HG03378 (cell line): ENCODE results near the gene CMTM5.
"Not testable (repeated sequence)": the region's sequence is repeated elsewhere in the genome, so short reads cannot be mapped to it uniquely, and the experiment has no call there.

ENCODE experiments used
- ATAC-seq: cut with Tn5 transposase; IDR thresholded peaks from one replicate; pipeline ENCODE4 v1.9.1; 2021; ENCODE audit warnings: mild to moderate bottlenecking, moderate library complexity; ENCODE audit not compliant: unreplicated experiment

The CMTM5 gene

DNA sequence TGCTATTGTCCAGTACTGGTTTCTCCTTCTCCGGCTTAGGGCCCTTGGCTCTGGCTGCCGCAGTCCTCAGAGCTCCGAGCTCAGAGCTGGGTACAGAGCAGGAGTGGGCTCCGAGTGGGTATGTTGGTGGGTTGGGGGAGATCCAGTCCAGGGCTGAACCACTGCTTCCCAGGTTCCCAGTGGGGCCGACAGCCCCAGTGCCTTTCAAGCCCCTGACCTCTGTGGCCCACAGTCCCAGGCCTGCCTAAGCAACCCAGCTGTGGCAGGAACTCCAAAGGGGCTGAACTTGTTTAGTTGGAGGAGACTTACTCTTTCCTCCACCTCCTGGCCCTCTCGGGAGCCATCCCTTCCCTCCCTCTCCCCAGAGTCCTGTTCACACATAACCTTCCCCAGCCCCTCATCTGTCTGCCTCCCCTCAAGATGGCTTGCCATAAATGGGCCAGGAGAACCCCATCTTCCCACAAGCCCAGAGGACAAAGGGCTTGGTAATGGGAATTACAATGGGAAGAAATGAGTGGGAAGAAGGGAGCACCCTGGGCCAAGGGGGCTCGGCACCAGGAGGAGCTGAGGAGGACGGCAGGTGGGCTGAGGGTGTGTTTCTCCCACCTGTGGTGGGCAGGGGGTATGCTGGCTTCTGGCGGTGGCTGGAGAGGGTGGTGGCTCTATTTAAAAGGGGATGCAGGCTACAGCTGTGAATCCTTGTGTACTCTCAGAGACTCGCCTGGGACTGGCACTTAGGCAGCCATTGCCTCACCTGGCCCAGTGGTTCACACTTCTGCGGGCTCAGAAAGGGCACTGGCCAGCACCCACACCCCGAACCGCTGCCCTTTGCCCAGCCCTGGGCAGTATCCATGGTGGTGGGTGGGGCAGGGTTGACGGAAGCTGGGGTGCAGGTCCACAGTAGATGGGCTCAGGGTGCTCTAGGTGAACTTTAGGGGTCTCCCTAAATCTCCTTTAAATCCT lies 35.0 kb downstream of the CMTM5 start:
- ATAC-seq = no peak

DNA sequence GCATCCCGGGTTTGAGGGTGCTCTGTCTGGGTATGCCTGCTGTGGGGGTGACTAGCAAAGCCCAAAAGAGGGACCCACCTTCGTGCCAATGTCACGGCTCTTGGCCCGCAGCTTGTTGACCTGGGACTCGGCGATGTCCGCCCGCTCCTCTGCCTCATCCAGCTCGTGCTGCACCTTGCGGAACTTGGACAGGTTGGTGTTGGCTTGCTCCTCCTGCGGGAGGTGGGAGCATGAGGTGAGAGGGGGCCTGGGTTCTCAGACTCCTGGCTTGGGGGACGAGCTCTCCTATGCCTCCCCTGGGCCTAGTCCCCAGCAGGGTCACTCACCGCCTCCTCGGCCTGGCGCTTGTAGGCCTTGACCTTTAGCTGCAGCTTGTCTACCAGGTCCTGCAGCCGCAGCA lies 36.8 kb downstream of the CMTM5 start:
- ATAC-seq = no peak

DNA sequence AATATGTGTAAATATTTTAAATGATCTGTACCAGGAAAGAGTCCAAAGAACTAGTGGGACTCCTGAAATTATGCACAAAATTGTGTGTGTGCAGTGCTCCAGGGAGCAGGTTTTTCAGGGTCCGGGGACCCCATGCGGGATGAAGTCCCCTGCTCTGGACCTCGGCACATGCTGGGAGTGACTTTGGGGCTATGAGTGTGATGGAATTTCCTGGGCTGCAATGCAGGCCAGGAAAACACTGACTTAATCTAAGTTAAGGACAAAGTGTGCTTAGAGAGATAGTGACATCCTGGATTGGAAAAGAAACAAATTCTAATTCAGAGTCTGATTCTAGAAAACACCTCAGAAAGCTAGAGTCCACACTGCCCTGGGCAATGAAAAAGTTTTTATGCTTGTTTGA lies 37.4 kb downstream of the CMTM5 start:
- no peak for ATAC-seq

DNA sequence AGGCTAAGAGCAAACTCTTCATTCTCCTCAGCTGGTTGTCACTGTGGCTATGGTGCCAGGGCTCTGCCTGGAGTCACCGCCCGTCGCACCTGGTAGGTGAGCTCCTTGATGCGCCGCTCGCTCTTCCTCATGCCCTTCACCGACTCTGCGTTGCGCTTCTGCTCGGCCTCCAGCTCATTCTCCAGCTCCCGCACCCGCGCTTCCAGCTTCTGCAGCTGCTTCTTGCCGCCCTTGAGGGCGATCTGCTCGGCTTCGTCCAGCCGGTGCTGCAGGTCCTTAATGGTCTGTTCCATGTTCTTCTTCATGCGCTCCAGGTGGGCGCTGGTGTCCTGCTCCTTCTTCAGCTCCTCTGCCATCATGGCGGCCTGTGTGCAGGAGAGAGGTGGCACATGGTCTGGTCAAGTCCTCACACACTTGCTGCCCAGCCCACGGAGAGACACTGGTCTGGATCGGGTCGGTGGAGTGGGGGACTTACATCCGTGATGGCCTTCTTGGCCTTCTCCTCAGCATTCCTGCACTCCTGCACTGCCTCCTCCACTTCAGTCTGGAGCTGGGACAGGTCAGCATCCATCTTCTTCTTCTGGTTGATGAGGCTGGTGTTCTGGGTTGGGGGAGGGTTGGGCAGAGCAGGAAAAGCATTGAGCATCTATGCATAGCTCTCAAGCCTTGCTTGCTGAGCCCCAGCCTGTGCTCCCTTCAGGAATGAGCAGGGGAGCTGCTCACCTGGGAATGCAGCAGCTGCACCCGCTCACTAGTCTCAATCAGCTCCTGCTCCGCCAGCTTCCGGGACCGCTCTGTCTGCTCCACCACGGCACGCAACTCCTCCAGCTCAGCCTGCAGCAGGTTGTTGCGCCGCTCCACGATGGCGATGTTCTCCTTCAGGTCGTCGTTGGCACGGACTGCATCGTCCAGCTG lies 38.3 kb downstream of the CMTM5 start:
- ATAC-seq = no peak

DNA sequence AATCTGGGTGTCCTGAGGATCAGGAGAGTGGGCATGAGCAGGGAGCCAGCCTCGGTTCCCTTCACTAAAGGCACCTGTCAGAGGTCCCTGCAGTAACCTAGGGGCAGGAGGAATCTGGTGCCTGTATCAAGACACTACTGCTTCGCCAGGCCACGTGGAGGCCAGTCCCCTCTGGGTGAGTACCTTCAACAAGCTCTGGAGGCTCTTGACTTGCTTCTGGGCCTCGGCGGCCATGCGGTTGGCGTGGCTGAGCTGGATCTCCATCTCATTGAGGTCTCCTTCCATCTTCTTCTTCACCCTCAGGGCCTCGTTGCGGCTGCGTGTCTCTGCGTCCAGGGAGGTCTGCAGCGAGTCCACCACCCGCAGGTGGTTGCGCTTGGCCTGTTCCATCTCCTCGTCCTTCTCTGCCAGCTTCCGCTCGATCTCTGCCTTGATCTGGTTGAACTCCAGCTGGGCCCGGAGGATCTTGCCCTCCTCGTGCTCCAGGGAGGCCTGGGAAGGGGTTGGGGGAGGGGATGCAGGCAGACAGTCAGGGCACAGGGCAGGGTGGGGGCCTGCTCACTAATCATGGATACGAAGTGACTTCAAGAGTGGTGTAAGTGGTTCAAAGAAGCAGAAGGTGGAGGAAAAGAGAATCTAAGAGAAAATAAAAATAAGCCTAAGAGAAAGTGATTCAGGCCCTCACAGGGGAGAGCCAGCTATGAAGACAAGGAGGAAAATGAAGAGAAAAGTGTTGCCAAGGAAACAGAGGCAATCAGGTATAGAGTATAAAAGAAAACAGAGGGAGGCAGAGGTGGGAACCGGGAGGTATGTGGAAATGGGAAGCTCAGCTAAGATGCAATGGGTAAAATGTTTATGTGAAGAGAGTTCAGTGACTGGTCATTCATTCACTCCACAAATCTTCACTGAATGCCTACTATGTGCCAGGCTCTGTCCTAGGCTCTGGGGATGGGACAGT lies 39.3 kb downstream of the CMTM5 start:
- ATAC-seq = no peak

DNA sequence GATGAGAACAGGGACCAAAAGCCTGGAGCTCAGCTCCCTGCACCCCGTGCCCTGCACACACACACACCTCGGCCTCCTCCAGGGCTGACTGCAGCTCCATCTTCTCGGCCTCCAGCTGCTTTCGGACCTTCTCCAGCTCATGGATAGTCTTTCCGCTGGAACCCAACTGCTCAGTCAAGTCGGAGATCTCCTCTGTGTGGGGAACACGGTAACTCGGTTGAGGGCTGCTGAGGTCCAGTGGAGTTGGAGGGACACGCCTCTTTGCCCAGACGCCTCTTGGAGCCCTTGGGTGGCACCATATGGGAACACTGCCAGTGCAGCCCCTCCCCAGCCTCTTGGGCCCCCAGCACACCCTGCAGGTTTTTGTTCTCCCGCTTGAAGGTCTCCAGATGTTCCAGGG lies 40.0 kb downstream of the CMTM5 start:
- no peak for ATAC-seq

DNA sequence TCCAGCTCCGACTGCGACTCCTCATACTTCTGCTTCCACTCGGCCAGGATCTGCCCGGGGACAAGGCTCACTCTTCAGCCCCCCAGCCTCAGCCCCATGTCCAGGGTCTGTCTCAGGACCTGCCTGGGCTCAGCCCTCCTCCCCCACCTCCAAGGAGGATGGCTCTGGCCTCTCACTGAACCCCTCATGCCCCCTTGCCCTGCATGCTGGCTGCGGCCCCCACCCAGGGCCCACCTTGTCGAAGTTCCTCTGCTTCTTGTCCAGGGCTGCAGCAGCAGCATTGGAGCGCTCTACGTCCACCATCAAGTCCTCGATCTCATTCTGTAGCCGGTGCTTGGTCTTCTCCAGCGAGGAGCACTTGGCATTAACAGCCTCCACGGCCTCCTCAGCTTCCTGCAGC lies 40.4 kb downstream of the CMTM5 start:
- not testable (repeated sequence) for ATAC-seq

DNA sequence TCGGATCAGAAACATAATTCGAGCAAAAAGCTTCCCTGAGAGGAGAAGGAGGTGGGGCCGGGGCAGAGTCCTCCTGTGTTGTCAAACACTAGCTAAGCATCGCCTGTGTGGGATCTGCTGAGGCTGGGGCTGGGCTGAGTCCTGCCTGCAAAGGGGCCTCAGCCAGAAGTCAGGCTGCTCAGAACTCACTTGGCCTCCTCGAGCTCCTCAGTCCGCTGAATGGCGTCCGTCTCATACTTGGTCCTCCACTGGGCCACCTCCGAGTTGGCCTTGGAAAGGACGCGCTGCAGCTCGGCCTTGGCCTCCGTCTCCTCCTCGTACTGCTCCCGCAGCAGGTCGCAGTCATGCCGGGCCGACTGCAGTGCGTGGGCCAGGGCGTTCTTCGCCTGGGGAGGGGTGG lies 41.2 kb downstream of the CMTM5 start:
- no peak for ATAC-seq

DNA sequence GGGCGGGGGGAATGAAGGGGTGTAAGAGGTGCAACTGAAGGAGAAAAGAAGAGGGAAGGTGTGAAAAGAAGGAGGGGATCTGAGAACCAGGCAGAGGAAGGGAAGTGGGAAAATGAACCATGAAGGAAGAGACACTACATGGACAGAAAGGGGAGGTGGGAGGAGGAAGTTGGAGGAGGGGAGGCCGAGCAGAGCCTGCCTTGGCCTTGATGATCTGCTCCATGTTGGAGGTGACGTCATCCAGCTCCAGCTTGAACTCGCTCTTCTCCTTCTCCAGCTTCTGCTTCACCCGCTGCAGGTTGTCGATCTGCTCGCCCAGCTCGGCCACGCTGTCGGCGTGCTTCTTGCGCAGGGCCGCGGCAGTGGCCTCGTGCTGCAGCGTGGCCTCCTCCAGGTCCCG lies 42.8 kb downstream of the CMTM5 start:
- ATAC-seq = not testable (repeated sequence)

DNA sequence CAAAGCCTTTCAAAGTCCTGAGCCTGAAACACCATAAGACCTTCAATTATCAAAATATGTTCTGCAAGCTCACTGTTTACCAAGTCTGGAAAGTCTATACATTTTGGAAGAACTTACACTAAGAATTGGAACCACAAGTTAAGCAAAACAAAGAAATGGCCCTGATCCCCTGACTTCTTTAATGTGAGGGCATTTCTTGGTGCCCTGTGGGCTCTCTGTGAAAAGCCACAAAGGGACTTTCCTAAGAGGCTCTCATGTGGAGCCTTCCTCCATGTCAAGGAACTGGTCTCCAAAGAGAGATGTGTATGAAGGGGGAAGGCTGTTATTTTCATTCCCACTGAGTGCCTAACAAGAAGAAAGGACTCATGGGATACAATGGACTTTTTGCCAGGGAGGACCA lies 44.7 kb downstream of the CMTM5 start:
- no peak for ATAC-seq

DNA sequence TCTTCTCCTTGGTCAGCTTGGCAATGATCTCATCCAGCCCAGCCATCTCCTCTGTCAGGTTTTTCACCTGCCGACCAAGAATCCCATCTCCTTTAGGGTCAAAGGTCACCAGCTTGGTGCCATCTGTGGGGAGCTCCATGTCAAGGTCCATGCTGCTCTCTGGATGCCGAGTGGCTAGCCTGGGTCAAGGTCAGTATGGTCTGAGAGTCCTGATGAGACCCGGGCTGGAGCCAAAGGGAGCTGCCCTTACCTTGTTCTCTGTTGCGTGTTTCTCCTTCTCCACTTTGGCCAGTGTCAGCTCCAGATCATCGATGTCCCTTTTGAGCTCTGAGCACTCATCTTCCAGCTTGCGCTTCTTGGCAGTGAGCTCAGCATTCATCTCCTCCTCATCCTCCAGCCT lies 46.8 kb downstream of the CMTM5 start:
- no peak for ATAC-seq

DNA sequence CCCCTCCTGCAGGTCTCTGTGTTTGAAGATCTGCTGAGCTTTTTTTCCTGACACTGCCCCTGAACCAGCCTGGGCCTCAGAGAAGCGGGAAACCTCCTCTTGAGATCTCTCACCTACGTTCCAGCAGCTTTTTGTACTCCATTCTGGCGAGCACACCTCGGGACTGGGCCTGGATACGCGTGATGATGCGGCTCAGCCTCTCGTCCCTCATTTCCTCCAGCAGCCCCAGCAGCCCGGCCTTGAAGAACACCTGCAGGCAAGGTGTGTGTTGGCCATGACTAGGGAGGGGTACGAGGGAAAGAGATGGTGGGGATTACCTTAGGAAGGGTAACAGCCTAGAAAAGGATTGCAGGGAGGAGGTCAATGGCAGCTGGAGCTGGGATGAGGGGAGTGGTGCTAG lies 48.3 kb downstream of the CMTM5 start:
- ATAC-seq = no peak

DNA sequence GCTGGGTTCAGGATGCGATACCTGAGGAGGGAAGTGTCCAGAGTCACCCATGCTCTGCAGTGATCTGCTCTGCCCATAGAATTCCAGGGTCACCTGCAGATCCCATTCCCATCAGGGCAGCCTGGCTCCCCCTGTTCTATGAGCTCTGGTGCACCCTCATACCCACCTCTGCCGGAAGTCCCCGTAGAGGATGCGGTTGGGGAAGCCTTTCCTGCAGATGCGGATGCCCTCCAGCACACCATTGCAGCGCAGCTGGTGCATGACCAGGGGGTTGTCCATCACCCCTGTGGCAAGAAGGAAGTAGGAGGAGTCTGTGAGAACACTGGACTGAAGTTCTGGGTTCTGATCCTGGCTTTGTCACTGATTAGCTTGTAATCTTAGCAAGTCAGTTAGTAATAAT lies 49.0 kb downstream of the CMTM5 start:
- not testable (repeated sequence) for ATAC-seq

DNA sequence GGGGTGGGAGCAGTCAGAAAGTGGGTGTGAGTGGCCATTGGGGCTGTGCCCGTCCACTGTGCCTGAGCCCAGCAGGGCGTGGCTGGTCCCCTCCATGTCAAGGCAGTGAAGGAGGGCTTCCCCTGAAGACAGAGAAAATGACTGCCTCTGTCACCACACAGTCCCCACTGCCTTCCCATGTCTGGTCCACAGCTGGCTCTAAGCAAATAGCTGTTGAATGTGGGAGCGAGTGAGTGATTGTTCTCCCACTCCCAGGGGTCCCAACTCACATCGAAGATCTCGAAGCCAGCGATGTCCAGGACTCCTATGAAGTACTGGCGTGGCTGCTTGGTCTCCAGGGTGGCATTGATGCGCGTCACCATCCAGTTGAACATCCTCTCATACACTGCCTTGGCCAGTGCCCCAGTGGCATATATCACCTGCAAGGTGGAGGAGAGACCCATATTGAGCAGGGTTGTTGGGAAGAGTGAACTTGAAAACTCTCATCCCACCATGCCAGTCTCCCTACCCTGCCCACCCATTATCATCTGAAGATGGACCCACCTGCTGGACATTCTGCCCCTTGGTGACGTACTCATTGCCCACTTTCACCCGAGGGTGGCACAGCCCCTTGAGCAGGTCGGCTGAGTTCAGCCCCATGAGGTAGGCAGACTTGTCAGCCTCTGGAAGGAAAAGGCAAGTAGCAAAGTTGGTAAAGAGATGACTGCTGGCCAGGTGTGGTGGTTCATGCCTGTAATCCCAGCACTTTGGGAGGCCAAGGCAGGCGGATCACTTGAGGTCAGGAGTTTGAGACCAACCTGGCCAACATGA lies 52.0 kb downstream of the CMTM5 start:
- no peak for ATAC-seq
